Immature natural killer cell (primary cell): Measurements from ENCODE around the gene VPS13C. TPM values are rescaled to one million over a fixed set of nuclear protein-coding genes. Genes with fewer than 3 reads are reported as not detected.
A peak's percentile ranks its signal among the peaks of the same experiment; 100 is the strongest.

Source experiments
- DNase-seq, 3 donors: peaks; one replicate each; pipeline ENCODE4 v3.0.0; 2022; ENCODE audit warnings: mixed read lengths in 1 of 3
- H3K27ac Mint-ChIP-seq, 6 donors: one replicate each; pipeline ENCODE4 v1.8.0; 2020; ENCODE audit warnings: mixed read lengths in 6 of 6, mild to moderate bottlenecking in 5 of 6, inconsistent platforms in 4 of 6, moderate library complexity in 3 of 6
- H3K27me3 Mint-ChIP-seq, 3 donors: one replicate each; pipeline ENCODE4 v1.8.0; 2020 to 2021; ENCODE audit warnings: low read depth in 3 of 3, mild to moderate bottlenecking in 3 of 3, mixed read lengths in 3 of 3, moderate library complexity in 3 of 3, inconsistent platforms in 1 of 3
- H3K36me3 Mint-ChIP-seq, 3 donors: one replicate each; pipeline ENCODE4 v1.8.0; 2020; ENCODE audit warnings: mixed read lengths in 3 of 3, inconsistent platforms in 2 of 3, mild to moderate bottlenecking in 2 of 3
- H3K4me1 Mint-ChIP-seq, 2 donors: one replicate each; pipeline ENCODE4 v1.8.0; 2020; ENCODE audit warnings: inconsistent platforms in 2 of 2, mild to moderate bottlenecking in 2 of 2, mixed read lengths in 2 of 2, moderate library complexity in 1 of 2
- H3K4me3 Mint-ChIP-seq, 5 donors: one replicate each; pipeline ENCODE4 v1.8.0; 2020; ENCODE audit warnings: mild to moderate bottlenecking in 5 of 5, mixed read lengths in 5 of 5, inconsistent platforms in 3 of 5, moderate library complexity in 3 of 5
- H3K9me3 Mint-ChIP-seq, 6 donors: one replicate each; pipeline ENCODE4 v1.8.0; 2020; ENCODE audit warnings: mild to moderate bottlenecking in 6 of 6, mixed read lengths in 6 of 6, inconsistent platforms in 4 of 6, moderate library complexity in 3 of 6
- polyA plus RNA-seq, 3 donors: library from polyadenylated mRNA; unstranded; fragments of 300-500 nt; fragmentation: Illumina TruSeq; gene quantifications; one replicate each; pipeline ENCODE4 v1.2.3, GENCODE V29; 2021

The VPS13C gene
- polyA plus RNA-seq, 3 donors from 2014 or later = 9.8 to 18.5 (median 11.1) TPM

DNA sequence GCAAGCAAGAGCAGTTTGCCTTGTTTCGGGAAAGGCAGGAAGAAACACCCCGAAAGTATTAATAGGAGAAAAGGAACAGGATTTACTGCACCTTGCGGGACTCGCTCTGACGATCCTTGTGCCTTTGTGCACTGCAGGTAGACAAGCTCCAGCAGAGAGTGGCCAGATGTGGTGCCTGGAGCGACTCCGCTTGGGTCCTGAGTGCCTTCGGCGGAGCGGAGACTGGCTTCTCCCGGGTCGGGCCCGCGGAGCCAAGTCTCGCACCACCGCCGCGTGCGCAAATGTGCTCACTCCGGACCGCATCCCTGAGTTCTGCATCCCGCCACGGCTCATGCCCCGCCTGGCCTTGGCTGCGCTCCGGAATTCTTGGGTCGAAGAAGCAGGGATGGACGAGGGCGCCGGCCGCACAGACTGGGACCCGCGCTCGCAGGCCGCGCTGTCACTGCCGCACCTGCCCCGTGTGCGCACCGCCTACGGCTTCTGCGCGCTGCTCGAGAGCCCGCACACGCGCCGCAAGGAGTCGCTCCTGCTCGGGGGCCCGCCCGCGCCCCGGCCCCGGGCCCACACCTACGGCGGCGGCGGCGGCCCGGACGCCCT lies 7.3 kb upstream of the VPS13C start:
- Mint-ChIP-seq H3K9me3 (no peaks in the 10 kb centered on the region), H3K4me3 (peak overlapping the region; percentile 87 to 96 (median 90)), H3K36me3 (peaks cover 0 to 3% (median 0%) of the 10 kb centered on the region in 3 donors), H3K27me3 (peaks cover 11 to 26% (median 17%) of the 10 kb centered on the region in 3 donors), H3K4me1 (peaks cover 18 to 23% of the 10 kb centered on the region in 2 donors), H3K27ac (peak overlapping the region in 2 of 6 donors; percentile 18 to 23)
- DNase-seq = no peak

- Mint-ChIP-seq H3K9me3 (no peaks in the 10 kb centered on the region), H3K27ac (peak within 1 kb of the TSS in 2 of 6 donors; percentile 18 to 23), H3K27me3 (peaks cover 11 to 26% (median 17%) of the 10 kb centered on the region in 3 donors)
Measured at GRCh38 chr15:62066663-62067447, 6.6 kb upstream of the VPS13C start, which contains the start of gene C2CD4A. Gene C2CD4A, plus strand, starts transcription at chr15:62066977. Its CDS starts 637 bp downstream, at chr15:62067614.

DNA sequence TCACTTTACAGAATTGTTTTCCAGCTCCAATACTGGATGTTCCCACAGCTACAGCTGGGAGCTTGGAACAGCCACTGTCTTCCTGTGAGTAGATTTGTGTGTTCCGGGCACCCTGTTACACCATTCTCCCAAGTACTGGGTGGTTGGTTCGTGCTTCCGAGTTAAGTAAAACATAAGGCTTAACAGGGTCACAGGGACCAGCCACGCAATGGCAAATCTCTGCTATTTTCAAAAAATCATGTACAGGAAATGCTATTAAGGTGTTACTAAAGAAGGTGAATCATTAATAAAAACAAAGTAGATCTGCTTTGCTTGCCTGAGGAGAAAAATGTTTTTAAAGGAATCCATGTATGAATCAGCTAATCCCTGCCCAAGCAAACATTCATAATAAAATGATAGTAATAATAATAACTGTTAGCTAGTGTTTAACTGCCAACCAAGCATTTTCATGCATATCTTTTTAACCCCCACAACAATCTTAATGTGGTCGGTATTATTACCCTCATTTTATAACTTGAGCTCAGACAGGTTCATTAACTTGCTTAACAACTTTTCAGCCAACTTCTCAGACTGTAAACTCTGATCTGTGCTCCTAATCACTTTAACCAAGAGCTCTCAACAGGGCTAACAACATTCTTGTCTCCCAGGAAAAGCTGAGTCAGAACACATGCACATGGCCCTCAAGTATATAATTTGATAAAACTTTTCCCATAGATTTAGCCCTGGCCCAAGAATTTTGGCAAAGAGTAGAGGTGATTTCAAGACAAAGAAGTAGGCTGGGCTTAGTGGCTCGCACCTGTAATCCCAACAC lies 3.8 kb upstream of the VPS13C start:
- Mint-ChIP-seq H3K9me3 (no peaks in the 10 kb centered on the region), H3K27ac (no peak overlapping the region), H3K4me3 (no peak overlapping the region), H3K36me3 (peaks cover 0 to 3% (median 0%) of the 10 kb centered on the region in 3 donors), H3K27me3 (peaks cover 9 to 26% (median 21%) of the 10 kb centered on the region in 3 donors), H3K4me1 (peaks cover 39 to 50% of the 10 kb centered on the region in 2 donors)
- DNase-seq = no peak

More at GRCh38 chr15:62066663-62067447, 6.6 kb upstream of the VPS13C start, which contains the start of gene C2CD4A:
- peaks cover 21 to 27% of the 10 kb centered on the region in 2 donors for H3K4me1 Mint-ChIP-seq
- peak; percentile 22 to 32 (median 26) for DNase-seq
- H3K36me3 Mint-ChIP-seq = peaks cover 0 to 3% (median 0%) of the 10 kb centered on the region in 3 donors
- H3K4me3 Mint-ChIP-seq = peak within 1 kb of the TSS; percentile 87 to 96 (median 90)

GRCh38 chr15:62060896-62061280 lies 641 bp upstream of the VPS13C start:
- peak overlapping the region; percentile 93 to 99 (median 97) for H3K4me3 Mint-ChIP-seq
- H3K27ac Mint-ChIP-seq = peak overlapping the region; percentile 94 to 99 (median 98)
- H3K4me1 Mint-ChIP-seq = peaks cover 41 to 57% of the 10 kb centered on the region in 2 donors
- H3K27me3 Mint-ChIP-seq = peaks cover 0 to 21% (median 7%) of the 10 kb centered on the region in 3 donors
- peaks cover 0 to 5% (median 0%) of the 10 kb centered on the region in 3 donors for H3K36me3 Mint-ChIP-seq
- H3K9me3 Mint-ChIP-seq = no peaks in the 10 kb centered on the region
- DNase-seq = no peak

DNA sequence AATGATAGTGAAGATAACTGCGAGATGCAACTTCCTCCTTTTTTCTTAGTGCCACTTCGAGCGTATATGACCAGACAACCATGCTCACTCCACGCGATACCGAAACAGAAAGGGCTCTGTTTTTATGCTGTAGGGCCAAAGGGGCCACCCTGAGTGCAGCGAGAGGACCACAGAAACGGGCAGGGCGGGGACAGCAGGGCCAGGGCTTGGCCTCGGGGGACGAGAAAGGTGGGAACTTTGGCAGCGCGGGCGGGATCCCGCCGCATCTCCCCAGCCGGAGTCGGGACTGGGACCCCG lies 483 bp downstream of the VPS13C start:
- Mint-ChIP-seq H3K9me3 (no peaks in the 10 kb centered on the region), H3K4me1 (peaks cover 50 to 69% of the 10 kb centered on the region in 2 donors), H3K36me3 (peaks cover 0 to 5% (median 0%) of the 10 kb centered on the region in 3 donors), H3K4me3 (peak overlapping the region; percentile 93 to 99 (median 97)), H3K27ac (peak overlapping the region; percentile 93 to 98 (median 95)), H3K27me3 (peaks cover 0 to 18% (median 7%) of the 10 kb centered on the region in 3 donors)
- DNase-seq = peak; percentile 80 to 82 (median 80)

- H3K27ac Mint-ChIP-seq = peak overlapping the region; percentile 93 to 98 (median 95)
- H3K9me3 Mint-ChIP-seq = no peaks in the 10 kb centered on the region
- peaks cover 0 to 17% (median 5%) of the 10 kb centered on the region in 3 donors for H3K27me3 Mint-ChIP-seq
- H3K36me3 Mint-ChIP-seq = peaks cover 0 to 5% (median 0%) of the 10 kb centered on the region in 3 donors
- no peak for DNase-seq
- H3K4me3 Mint-ChIP-seq = peak overlapping the region; percentile 93 to 99 (median 97)
- H3K4me1 Mint-ChIP-seq = peaks cover 55 to 74% of the 10 kb centered on the region in 2 donors
Measured at GRCh38 chr15:62059108-62059815, 985 bp downstream of the VPS13C start.

GRCh38 chr15:62058327-62059028 lies 1.8 kb downstream of the VPS13C start:
- H3K27ac Mint-ChIP-seq = peak overlapping the region; percentile 64 to 97 (median 78)
- H3K4me1 Mint-ChIP-seq = peaks cover 63 to 82% of the 10 kb centered on the region in 2 donors
- no peak for DNase-seq
- H3K4me3 Mint-ChIP-seq = peak overlapping the region; percentile 57 to 97 (median 95)
- no peaks in the 10 kb centered on the region for H3K9me3 Mint-ChIP-seq
- H3K27me3 Mint-ChIP-seq = peaks cover 0 to 14% (median 0%) of the 10 kb centered on the region in 3 donors
- H3K36me3 Mint-ChIP-seq = peaks cover 0 to 5% (median 0%) of the 10 kb centered on the region in 3 donors

- peaks cover 0 to 5% (median 0%) of the 10 kb centered on the region in 3 donors for H3K36me3 Mint-ChIP-seq
- peaks cover 0 to 11% (median 0%) of the 10 kb centered on the region in 3 donors for H3K27me3 Mint-ChIP-seq
- peaks cover 70 to 91% of the 10 kb centered on the region in 2 donors for H3K4me1 Mint-ChIP-seq
- H3K9me3 Mint-ChIP-seq = no peaks in the 10 kb centered on the region
- peak overlapping the region in 2 of 6 donors; percentile 32 to 45 for H3K27ac Mint-ChIP-seq
- DNase-seq = no peak
- H3K4me3 Mint-ChIP-seq = peak overlapping the region in 1 of 5 donors; percentile 43
Measured at GRCh38 chr15:62057341-62057980, 2.8 kb downstream of the VPS13C start.

DNA sequence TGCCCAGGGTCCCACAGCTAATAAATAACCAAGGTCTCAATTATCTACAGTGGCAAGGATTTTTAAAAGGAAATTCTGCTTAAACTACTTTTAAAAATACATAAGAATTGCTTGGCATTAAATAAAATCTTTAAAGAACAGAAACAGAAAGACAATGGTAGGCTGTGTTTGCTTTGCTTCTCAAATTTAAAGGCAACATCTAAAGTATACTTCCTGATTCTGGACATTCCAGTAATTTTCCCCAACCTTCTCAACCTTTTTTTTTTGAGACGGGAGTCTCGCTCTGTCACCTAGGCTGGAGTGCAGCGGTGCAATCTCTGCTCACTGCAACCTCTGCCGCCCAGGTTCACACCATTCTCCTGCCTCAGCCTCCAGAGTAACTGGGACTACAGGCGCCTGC lies 5.3 kb downstream of the VPS13C start:
- Mint-ChIP-seq H3K4me3 (no peak overlapping the region), H3K4me1 (peaks cover 62 to 96% of the 10 kb centered on the region in 2 donors), H3K27me3 (peaks cover 0 to 6% (median 0%) of the 10 kb centered on the region in 3 donors), H3K36me3 (peaks cover 0 to 7% (median 0%) of the 10 kb centered on the region in 3 donors), H3K27ac (peak overlapping the region in 3 of 6 donors; percentile 8 to 38 (median 14)), H3K9me3 (no peaks in the 10 kb centered on the region)
- DNase-seq = no peak

DNA sequence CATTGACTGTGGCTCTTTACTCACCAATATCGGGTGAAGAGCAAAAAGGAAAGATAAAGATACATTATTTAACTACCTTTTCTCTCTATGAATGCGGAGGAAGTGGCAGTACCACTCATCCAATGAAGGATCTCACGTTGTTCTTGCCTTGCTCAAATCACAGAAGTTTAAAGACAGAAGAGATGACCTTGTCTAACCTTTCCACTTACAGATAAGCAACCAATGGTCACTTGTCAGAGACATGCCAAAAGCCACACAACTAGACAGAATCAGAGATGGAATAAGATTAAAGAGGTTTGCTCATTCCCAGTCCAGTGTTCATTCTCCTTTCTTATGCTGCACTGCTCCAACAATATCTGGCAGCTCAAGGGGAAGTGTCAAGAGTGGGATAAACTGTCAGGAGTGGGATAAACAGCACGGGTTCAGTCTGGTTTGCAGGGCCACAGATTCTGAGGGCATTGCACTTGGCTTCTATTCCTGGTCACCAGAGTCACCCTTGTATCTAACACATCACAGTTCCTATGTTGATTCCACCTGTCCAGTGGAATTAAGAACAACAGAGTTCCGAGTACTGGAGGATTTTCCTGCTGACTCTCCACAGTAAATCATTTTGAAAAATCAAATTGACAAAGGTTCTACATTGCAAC lies 6.7 kb downstream of the VPS13C start:
- peaks cover 0 to 2% (median 0%) of the 10 kb centered on the region in 3 donors for H3K27me3 Mint-ChIP-seq
- DNase-seq = no peak
- H3K27ac Mint-ChIP-seq = peak overlapping the region in 5 of 6 donors; percentile 9 to 66 (median 26)
- peaks cover 3 to 8% (median 3%) of the 10 kb centered on the region in 3 donors for H3K36me3 Mint-ChIP-seq
- peaks cover 53 to 86% of the 10 kb centered on the region in 2 donors for H3K4me1 Mint-ChIP-seq
- H3K4me3 Mint-ChIP-seq = no peak overlapping the region
- H3K9me3 Mint-ChIP-seq = no peaks in the 10 kb centered on the region

DNA sequence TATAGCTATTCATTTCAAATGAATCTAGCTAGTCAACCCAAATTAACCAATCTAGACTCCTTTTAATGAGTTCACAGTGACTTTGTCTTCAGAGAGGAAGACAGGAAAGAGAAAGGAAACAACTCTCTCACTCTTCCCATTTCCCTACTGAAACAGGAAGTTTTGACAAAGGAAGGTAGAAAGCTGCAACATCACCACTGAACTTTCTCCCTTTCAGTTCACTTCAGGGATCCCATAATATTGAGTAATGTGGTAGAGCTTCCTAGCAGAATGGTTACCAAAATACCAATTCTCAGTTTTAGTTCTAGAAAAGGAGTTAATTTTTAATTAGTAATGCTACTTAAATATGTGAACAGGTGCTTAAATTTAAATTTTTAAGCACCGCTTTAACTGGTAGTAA lies 7.5 kb downstream of the VPS13C start:
- DNase-seq = no peak
- H3K27ac Mint-ChIP-seq = peak overlapping the region in 1 of 6 donors; percentile 59
- no peaks in the 10 kb centered on the region for H3K9me3 Mint-ChIP-seq
- peaks cover 0 to 2% (median 0%) of the 10 kb centered on the region in 3 donors for H3K27me3 Mint-ChIP-seq
- no peak overlapping the region for H3K4me3 Mint-ChIP-seq
- H3K36me3 Mint-ChIP-seq = peaks cover 3 to 8% (median 3%) of the 10 kb centered on the region in 3 donors
- peaks cover 48 to 83% of the 10 kb centered on the region in 2 donors for H3K4me1 Mint-ChIP-seq
